NCI-H1417 treated with DMSO at 0.1 percent for 48 hours (cell line): ENCODE data around the gene CABP2.

Source experiments
- DNase-seq: peaks from one replicate; lab custom pipeline; 2025; lab: John Stamatoyannopoulos, UW

The CABP2 gene

GRCh38 chr11:67507864-67508485, 15.3 kb downstream of the CABP2 start, which contains the start of gene CDK2AP2:
TSS of gene CDK2AP2 (minus strand) at chr11:67508162. CDS start at chr11:67508082, 80 bp downstream.
- DNase-seq = peak; percentile 96

- no peak for DNase-seq
Measured at GRCh38 chr11:67507242-67507863, 15.9 kb downstream of the CABP2 start.

DNA sequence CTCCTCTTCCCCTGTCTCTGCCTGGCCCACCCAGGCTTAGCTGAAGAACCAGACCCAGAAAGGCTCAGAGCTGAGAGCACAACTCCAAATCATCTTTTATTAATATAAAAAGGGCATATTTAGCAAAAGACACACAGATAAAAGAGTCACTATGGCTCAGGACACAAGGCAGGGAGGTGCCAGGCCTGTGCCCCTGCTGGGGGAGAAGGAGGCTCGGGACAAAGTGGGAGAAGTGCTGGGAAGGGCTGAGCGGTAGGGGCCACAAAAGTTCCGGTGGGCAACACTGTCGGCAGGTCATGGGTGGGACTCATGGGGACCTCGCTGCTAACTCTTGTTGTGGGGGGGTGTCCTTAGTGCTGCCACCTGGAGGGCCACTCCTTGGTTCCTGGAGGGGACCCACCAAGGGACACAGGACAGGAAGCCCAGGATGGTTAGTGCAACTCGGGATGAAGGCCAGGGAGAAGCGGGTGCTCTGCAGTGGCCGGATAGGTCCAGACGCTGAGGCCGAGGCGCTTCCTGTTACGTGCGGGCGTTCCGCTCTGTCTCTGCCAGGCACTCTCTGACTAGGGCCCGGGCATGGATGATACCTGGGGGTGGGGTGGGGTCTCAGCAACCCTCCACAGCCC, 16.7 kb downstream of the CABP2 start:
- no peak for DNase-seq

- DNase-seq = peak; percentile 38
Measured at GRCh38 chr11:67505605-67506396, 17.4 kb downstream of the CABP2 start.

GRCh38 chr11:67504950-67505581, 18.2 kb downstream of the CABP2 start, which contains the start of gene PITPNM1:
TSS of gene PITPNM1 (minus strand) at chr11:67505363. CDS start at chr11:67504180, 1,183 bp downstream.
- DNase-seq = no peak

DNA sequence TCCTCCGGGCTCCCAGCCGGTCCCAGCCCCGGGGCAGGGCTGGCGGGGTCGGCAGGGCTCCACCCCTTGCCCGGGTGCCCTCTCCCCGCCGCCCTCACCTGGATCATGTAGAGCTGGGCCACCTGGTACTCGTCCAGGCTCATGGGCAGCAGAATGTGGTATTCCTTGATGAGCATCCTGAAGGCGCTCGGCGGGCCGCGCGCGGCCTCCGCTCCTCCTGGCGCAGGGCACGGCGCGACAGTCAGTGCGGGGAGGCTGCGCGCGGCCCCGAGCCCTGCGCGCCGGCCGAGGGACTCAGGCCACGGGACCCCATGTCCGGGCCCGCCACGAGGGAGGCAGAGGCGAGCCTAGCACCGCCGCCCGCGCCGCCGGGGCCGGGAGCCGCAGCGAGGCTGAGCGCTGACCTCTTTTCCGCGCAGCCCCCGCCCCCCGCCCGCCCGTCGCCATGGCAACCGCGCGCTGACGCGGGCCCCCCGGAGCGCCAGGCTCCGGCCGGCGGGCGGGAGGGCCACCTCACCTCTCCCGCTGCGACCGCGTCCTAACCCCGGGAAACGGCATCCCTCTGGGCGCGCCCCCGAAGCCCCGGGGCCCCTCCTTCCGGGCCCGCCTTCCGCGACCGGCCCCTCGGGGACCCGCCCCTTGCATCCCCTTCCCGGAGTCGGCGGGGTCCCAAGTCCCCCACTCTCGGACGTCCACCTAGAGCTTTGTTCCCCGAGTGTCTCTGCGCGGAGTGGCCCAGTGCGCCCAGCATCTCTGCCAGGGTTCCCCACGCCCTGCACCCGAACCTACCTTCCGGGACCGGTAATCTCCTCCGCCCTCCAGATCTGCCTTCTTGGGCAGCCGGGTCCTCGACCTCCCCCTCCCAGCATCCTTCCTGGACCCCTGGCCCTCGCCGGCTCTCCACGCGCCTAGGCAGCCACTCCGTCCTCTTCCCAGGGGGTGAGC, 19.0 kb downstream of the CABP2 start:
- no peak for DNase-seq

GRCh38 chr11:67503119-67504004, 19.9 kb downstream of the CABP2 start:
- DNase-seq = no peak

DNA sequence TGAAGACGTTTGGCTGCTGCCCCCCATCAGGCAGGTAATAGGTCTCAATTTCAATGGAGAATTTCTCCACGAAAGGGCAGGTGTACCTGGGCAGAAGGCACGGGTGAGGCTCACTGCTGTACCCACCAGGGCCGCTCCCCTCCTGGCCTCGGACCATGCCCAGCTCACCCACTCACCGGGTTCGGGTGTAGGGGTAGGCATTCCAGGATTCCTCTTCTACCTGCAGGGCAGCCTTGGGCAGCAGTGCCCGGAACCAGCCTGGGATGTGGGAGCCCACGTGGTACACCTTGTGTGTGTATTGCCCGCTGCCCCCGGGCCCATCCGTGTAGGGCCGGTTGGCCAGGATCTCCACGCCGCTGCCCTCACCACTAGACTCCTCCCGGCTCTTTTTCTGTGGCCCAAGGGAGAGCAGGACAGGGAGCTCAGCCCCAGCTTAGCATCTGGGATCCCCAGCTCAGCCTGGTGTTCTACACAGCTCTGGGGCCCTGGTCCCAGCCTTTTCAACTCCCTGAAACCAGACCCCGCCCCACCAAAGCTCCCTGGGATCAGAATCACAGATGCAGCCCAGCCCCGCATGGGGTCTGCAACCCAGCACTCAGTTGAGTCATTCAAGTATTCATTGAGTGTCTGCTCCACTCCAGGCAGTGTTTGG, 20.8 kb downstream of the CABP2 start:
- DNase-seq = no peak

DNA sequence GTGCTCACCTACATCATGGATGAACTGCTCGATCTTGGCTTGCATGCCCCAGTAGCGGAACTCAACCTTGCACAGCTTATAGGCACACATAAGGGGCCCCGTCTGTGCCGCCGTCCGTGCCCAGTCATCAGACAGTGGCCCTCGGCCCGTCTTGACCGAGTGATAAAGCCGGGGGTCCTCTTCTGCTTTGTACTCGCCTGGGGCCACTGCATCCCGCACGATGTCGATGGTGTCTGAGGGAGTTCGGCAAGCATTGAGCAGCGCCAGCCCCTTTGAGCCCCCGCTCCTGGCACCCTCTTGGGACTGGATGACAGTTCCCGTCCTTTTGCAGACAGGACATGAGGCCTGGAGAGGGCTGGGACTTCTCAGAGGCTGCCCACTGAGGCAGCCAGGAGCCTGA, 21.4 kb downstream of the CABP2 start:
- no peak for DNase-seq

GRCh38 chr11:67500831-67501715, 22.2 kb downstream of the CABP2 start:
- DNase-seq = no peak

- no peak for DNase-seq
Measured at GRCh38 chr11:67500484-67500821, 22.8 kb downstream of the CABP2 start.

GRCh38 chr11:67499808-67500483, 23.3 kb downstream of the CABP2 start:
- DNase-seq = no peak

DNA sequence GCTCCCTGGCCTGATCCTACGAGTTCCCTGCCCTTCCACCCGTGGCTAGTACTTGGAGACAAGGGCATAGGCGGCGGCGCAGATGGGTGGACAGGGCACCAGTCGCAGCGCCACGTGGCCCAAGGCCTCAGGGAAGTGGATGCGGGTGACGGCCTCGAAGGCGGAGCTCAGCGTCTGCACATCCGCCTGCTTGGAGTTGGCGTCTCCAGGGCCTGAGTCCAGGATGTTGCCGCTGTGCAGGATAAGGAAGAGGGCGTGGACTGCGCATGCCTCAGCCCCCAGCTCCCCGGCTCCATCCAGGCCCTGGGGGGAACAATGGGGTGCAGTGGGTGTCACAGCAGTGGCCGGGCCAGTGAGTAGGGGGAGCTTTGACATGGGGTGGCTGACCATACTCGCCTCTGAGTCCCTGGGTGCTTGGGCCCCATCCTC, 24.7 kb downstream of the CABP2 start:
- DNase-seq = no peak

DNA sequence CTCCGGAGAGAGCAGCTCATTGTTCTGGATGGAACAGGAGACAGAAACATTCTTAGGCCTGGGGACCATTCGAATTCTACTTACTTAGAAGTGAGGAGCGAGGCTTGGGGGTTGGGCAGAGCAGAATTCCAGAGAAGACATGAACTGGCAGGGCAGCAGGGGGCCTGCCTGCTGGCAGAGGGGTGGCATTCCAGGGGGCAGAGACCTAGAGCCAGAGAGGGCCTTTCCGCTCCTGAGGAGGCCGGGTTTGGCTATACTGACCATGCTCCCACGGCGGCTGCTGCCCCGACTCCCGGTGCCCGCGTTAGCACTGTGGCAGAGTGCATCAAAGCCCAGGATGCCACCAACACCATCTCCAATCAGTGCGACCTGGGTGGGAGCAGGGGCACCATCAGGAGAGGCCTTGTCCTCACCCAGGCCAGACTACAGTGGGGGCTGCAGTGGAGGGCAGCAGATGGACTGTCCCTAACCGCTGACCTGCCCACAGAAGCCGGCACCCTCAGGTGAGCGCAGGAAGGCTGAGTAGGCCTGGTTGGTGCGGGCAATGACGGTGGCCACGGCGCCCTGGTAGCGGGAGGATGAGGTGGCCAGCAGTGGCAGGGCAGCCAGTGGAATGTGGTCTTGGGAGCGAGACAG, 25.5 kb downstream of the CABP2 start:
- DNase-seq = no peak

DNA sequence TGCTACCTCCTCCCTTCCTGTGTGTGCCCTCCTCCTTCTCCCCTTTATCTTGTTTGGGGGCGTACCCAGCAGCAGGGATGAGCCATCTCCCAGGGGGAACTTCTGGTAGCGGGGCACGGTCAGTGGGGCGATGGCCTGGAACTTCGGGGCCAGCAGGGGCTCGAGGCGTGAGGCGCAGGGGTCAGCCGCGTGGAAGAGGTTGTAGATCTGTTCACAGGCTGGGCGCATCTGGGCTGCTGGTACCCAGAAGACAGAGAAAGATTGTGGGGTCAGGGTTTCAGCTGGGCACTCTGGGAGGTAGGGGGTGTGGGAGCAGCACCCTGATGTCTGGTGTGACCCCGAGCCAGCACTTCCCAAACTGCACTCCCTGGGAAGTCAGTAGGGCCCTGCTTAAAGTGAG, 27.1 kb downstream of the CABP2 start:
- DNase-seq = no peak

GRCh38 chr11:67495234-67496005, 27.8 kb downstream of the CABP2 start:
- no peak for DNase-seq
